Fibroblast of the aortic adventitia (primary cell): ENCODE measurements around the gene TSPAN1. TPM values are rescaled to one million over a fixed set of nuclear protein-coding genes. Genes with fewer than 3 reads are reported as not detected.

Source experiments
- DNase-seq: peaks from one replicate; pipeline ENCODE4 v3.0.0-alpha.2; 2010; ENCODE audit warnings: low read depth
- H3K4me3 ChIP-seq: 2 replicates; pipeline ENCODE4 v1.5.1; 2011; ENCODE audit warnings: low read depth, mild to moderate bottlenecking, control low read depth, low read length, moderate library complexity
- total RNA-seq: library from RNA; depleted of rRNA; stranded (reverse); fragments of >200 nt; gene quantifications from 2 replicates; pipeline ENCODE4 v1.2.3, GENCODE V29; 2012; ENCODE audit warnings: low replicate concordance
- TF ChIP-seq, protein P1 (sequence below): IDR thresholded peaks from 2 replicates; pipeline ENCODE4 v1.5.1; 2011; ENCODE audit warnings: mild to moderate bottlenecking, low read length, control low read depth, inconsistent platforms; ENCODE audit not compliant: insufficient read depth

Gene TSPAN1
- total RNA-seq, 1 donor, result 0.81 TPM

DNA sequence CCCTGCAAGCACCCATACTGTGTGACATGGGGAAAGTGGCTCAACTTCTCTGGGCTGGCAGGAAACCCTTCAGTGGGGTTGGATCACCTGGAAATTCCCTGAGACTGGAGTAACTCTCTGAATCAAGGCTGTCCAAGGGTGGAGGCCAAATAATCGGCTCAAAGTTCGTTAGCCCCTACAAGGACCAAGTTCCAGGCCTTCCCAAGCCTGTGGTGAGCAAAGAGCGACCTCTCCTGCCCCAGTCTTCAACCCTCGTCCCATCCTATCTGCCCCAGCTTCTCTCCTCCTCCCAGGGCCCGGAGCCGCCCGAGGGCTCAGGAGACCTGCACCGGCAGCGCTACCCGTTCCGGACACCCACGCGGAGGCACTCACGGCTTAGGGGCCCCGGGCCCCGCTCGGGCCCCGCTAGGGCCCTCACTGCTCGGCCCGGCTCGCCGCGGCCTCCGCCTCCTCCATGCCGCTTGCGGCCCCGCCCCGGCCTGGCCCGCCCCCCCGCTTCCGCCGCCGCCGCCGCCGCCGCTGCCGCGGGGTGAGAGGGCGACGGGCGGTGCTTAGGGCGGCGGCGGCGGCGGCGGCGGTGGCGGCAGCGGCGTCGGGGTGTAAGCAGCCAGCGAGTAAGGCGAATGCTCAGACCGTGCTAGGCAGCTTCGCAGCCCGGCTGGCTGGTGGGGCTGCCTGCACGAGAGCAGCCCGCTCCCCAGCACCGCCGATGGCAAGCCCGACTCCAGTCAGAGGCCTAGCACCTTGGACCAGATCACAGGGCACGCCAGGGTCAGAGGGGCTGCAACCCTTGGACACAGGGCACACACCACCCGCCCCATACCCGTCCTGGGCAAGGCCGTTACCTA is 23.3 kb downstream of the TSPAN1 start, which contains the start of gene POMGNT1:
Gene POMGNT1 (minus strand): TSS at position 471 of the 848 bp plus-strand sequence. CDS start 613 bp downstream, outside the sequence.
- H3K4me3 ChIP-seq, result peak within 1 kb of the TSS; percentile 93
- TF ChIP-seq, protein P1, sequence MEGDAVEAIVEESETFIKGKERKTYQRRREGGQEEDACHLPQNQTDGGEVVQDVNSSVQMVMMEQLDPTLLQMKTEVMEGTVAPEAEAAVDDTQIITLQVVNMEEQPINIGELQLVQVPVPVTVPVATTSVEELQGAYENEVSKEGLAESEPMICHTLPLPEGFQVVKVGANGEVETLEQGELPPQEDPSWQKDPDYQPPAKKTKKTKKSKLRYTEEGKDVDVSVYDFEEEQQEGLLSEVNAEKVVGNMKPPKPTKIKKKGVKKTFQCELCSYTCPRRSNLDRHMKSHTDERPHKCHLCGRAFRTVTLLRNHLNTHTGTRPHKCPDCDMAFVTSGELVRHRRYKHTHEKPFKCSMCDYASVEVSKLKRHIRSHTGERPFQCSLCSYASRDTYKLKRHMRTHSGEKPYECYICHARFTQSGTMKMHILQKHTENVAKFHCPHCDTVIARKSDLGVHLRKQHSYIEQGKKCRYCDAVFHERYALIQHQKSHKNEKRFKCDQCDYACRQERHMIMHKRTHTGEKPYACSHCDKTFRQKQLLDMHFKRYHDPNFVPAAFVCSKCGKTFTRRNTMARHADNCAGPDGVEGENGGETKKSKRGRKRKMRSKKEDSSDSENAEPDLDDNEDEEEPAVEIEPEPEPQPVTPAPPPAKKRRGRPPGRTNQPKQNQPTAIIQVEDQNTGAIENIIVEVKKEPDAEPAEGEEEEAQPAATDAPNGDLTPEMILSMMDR, result no peak
- DNase-seq, result peak; percentile 37

DNA sequence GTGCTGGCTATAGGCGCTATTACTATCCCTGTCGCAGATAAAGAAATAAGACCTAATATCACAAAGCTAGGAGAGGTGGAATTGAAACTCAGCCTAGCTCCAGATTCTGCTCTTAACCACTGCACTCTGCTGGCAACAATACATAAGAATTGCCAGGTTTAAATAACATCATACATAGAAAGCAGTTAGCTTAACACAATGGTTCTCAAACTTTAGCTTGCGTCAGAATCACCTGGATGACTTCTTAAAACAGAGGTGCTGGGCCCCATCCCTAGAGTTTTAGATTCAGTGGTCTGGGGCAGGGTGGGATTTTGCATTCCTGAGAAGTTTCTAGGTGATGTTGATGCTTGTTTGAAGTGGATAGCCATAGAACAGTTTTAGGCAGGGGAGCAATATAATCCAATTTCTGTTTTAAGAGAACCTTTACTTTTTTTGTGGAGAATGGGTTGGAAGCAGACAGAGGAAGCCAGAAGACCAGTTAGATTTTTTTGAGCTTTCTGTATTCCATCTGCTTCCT is 24.4 kb downstream of the TSPAN1 start:
- H3K4me3 ChIP-seq, result peak overlapping the region; percentile 93
- TF ChIP-seq, protein P1, result no peak
- DNase-seq, result no peak

DNA sequence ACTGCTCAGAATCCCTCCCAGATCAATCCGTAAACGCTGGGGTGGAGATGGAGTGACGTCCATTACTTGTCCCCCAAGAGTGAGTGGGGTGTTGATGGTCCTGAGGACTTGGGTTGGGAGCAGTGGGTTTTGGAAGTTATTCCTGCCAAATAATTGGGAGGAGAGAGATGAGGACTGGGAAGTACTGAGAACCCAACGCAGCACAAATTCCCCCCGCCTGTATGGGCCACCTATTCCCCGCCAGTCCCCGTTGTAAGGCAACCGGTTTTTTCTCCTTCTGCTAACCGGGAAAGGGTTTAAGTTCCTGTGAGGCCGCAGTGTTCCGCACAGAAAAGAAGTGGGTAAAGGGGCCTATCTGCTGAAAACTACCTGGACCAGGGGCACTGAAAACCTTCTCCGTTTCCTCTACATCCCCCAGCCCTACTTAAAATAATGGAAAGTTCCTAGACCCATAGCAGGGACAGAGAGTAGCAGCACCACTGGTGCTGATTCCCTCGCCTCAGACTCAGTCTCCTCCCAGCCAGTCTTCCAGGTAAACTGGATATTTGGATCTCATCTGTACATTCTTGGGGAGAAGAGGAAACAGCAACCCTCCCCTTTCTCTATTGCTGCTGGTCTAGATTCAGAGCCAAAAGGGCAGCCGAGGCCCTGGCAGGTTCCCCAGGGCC is 29.0 kb downstream of the TSPAN1 start:
- no peak for DNase-seq
- TF ChIP-seq, protein P1, result no peak
- H3K4me3 ChIP-seq, result peak overlapping the region; percentile 87

DNA sequence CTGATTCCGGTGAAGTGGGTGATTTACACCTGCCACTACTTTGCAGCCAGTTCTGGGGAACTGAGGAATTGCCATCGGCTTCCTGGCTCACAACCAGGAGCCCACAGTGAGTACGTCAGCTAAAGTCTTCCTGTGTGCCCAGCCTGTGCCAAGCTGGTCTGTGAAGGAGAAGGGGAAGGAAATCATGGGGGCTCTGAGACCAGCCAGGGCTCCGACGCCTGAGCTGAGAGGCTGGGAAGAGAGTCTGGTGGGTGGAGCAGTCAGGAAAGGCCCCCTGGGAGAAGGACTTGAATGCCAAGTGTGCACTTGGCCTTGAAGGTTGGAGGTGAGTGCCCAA is 29.5 kb downstream of the TSPAN1 start:
- DNase-seq, result no peak
- peak overlapping the region; percentile 87 for H3K4me3 ChIP-seq
- TF ChIP-seq, protein P1, result no peak

DNA sequence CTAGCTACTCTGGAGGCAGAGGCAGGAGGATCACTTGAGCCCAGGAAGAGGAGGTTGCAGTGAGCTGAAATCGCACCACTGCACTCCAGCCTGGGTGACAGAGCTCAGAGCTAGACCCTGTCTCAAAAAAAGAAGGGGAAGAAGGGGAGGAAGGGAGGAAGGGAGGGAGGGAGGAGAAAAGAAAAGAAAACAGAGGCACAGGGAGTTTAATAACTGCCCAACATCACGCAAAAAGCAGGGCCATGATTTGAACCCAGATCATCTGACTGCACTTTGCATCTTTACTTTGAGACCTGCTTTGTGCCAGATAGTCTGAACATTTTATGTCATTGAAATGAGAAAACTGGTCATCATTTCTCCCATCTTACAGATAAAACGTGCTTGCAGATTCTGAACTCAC is 30.3 kb downstream of the TSPAN1 start:
- TF ChIP-seq, protein P1, result no peak
- no peak for DNase-seq
- no peak overlapping the region for H3K4me3 ChIP-seq

DNA sequence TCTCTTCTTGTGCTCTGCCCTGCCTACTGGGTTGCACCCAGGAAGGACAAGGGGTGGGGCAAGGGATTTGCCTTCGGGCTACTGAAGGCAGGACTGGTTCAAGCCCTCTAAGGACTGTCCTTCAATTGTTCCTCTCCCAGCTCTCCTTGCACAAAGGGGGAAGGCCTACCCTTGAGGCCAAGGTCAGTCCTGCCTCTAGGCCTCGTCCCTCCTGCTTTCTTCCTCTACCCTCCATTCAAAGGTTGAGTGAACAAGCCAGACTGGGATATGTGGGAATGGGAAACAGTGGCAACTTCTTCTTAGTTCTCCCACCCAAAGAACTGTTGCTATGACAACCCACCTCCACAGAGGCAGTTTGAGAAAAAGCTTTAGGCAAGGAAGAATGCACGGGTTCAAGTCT is 30.9 kb downstream of the TSPAN1 start:
- no peak overlapping the region for H3K4me3 ChIP-seq
- TF ChIP-seq, protein P1, result no peak
- DNase-seq, result no peak
